ENCODE data around the gene PTPN7.

- TF ChIP-seq, protein P1, sequence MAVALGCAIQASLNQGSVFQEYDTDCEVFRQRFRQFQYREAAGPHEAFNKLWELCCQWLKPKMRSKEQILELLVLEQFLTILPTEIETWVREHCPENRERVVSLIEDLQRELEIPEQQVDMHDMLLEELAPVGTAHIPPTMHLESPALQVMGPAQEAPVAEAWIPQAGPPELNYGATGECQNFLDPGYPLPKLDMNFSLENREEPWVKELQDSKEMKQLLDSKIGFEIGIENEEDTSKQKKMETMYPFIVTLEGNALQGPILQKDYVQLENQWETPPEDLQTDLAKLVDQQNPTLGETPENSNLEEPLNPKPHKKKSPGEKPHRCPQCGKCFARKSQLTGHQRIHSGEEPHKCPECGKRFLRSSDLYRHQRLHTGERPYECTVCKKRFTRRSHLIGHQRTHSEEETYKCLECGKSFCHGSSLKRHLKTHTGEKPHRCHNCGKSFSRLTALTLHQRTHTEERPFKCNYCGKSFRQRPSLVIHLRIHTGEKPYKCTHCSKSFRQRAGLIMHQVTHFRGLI (tag by site-specific recombination; IDR thresholded peaks at IDR 0.05): no peak
- TF ChIP-seq REST (tag by site-specific recombination; IDR thresholded peaks at IDR 0.05) (no peak), CTCF (tag by site-specific recombination; IDR thresholded peaks at IDR 0.05) (0 out of 2 replicates have a peak, but pooled peaks have one; percentile 38), ZNF16 (tag by site-specific recombination; IDR thresholded peaks at IDR 0.05; ENCODE audit: low read depth) (no peak), ZBTB7A (tag by site-specific recombination; IDR thresholded peaks at IDR 0.05; ENCODE audit: low read depth) (no peak), ATF2 (tag by site-specific recombination; IDR thresholded peaks at IDR 0.05; ENCODE audit: low read depth) (no peak)
- TF ChIP-seq, protein P2, sequence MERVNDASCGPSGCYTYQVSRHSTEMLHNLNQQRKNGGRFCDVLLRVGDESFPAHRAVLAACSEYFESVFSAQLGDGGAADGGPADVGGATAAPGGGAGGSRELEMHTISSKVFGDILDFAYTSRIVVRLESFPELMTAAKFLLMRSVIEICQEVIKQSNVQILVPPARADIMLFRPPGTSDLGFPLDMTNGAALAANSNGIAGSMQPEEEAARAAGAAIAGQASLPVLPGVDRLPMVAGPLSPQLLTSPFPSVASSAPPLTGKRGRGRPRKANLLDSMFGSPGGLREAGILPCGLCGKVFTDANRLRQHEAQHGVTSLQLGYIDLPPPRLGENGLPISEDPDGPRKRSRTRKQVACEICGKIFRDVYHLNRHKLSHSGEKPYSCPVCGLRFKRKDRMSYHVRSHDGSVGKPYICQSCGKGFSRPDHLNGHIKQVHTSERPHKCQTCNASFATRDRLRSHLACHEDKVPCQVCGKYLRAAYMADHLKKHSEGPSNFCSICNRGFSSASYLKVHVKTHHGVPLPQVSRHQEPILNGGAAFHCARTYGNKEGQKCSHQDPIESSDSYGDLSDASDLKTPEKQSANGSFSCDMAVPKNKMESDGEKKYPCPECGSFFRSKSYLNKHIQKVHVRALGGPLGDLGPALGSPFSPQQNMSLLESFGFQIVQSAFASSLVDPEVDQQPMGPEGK (tag by site-specific recombination; IDR thresholded peaks at IDR 0.05): no peak
- TF ChIP-seq, protein P3, sequence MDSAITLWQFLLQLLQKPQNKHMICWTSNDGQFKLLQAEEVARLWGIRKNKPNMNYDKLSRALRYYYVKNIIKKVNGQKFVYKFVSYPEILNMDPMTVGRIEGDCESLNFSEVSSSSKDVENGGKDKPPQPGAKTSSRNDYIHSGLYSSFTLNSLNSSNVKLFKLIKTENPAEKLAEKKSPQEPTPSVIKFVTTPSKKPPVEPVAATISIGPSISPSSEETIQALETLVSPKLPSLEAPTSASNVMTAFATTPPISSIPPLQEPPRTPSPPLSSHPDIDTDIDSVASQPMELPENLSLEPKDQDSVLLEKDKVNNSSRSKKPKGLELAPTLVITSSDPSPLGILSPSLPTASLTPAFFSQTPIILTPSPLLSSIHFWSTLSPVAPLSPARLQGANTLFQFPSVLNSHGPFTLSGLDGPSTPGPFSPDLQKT (IDR thresholded peaks at IDR 0.05; ENCODE audit: borderline replicate concordance, low read depth, low read length): no peak
Observed at GRCh38 chr1:202158810-202159533, 1.4 kb downstream of the PTPN7 start.

Data from HEK293 (cell line).